NCI-H748 (cell line): Measurements from ENCODE around the gene HEATR3.
"Not testable (repeated sequence)": the region's sequence is repeated elsewhere in the genome, so short reads cannot be mapped to it uniquely, and the experiment has no call there.

Source experiments
- DNase-seq: peaks from one replicate; lab custom pipeline; 2025; ENCODE audit not compliant: unreplicated experiment; lab: John Stamatoyannopoulos, UW

The HEATR3 gene

GRCh38 chr16:50099957-50100648 lies 34.3 kb downstream of the HEATR3 start:
- DNase-seq, result no peak

- DNase-seq, result no peak
Observed at GRCh38 chr16:50102051-50102746, 36.4 kb downstream of the HEATR3 start.

- DNase-seq, result no peak
Observed at GRCh38 chr16:50103764-50104163, 38.0 kb downstream of the HEATR3 start.

- DNase-seq, result no peak
Observed at GRCh38 chr16:50114357-50115129, 48.8 kb downstream of the HEATR3 start.

GRCh38 chr16:50120711-50121110 lies 54.9 kb downstream of the HEATR3 start:
- DNase-seq, result no peak

GRCh38 chr16:50121278-50121677 lies 55.5 kb downstream of the HEATR3 start:
- no peak for DNase-seq

- peak; percentile 44 for DNase-seq
Observed at GRCh38 chr16:50121721-50122445, 56.1 kb downstream of the HEATR3 start.

- no peak for DNase-seq
Observed at GRCh38 chr16:50123417-50123816, 57.6 kb downstream of the HEATR3 start.

GRCh38 chr16:50124769-50125168 lies 59.0 kb downstream of the HEATR3 start:
- no peak for DNase-seq

GRCh38 chr16:50126183-50126582 lies 60.4 kb downstream of the HEATR3 start:
- no peak for DNase-seq

GRCh38 chr16:50132571-50132970 lies 66.8 kb downstream of the HEATR3 start:
- not testable (repeated sequence) for DNase-seq

GRCh38 chr16:50133214-50133613 lies 67.4 kb downstream of the HEATR3 start:
- no peak for DNase-seq

- no peak for DNase-seq
Observed at GRCh38 chr16:50136399-50136798, 70.6 kb downstream of the HEATR3 start.

GRCh38 chr16:50137268-50137667 lies 71.5 kb downstream of the HEATR3 start:
- peak; percentile 0 for DNase-seq

- DNase-seq, result no peak
Observed at GRCh38 chr16:50139580-50139979, 73.8 kb downstream of the HEATR3 start.

GRCh38 chr16:50144211-50144610 lies 78.4 kb downstream of the HEATR3 start:
- DNase-seq, result no peak

- DNase-seq, result no peak
Observed at GRCh38 chr16:50146479-50147435, 81.0 kb downstream of the HEATR3 start.

GRCh38 chr16:50151322-50151721 lies 85.6 kb downstream of the HEATR3 start:
- no peak for DNase-seq

GRCh38 chr16:50151756-50152155 lies 86.0 kb downstream of the HEATR3 start:
- DNase-seq, result no peak

GRCh38 chr16:50152351-50152806 lies 86.6 kb downstream of the HEATR3 start:
- peak; percentile 46 for DNase-seq
